ENCODE measurements around the gene ARF1. TPM values are rescaled to one million over a fixed set of nuclear protein-coding genes. Genes with fewer than 3 reads are reported as not detected.
A peak's percentile ranks its signal among the peaks of the same experiment; 100 is the strongest.

The ARF1 gene
- total RNA-seq, 1 donor = 231 TPM

DNA sequence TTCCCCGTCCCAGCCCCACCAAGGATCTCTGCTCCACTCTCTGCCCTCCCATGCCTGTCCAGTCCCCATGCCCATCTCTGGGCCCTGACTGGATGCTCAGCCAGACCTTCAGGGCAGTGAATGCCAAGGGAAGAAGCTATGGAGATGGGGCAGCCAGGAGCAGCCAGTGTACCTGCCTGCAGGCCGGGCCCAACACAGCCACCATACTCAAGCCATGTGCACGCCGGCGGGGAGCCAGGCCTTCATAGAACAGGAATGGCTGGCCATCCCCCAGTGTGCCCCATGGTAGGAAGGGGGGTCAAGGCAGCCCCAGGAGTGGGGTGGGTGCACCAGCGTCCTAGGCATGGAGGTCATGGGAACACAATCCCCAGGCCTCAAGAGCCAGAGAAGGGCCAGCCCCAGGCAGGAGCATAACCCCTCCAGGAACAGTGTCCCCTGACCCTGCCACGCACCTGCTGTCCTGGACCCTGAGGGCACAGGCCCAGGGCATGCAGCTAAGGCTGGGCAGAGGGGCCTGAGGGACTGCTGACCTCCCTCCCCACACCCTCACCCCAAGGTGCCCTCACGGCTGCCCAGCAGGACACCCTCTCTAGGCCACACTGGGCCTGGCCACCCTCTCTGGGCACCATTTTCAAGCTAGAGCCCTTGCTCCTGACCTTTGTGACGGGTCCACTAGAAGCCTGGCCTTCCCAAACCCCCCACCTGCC lies 20.3 kb upstream of the ARF1 start:
- no peaks in the 10 kb centered on the region for H3K9me3 ChIP-seq (ENCODE audit: low read depth, low read length)
- no peaks in the 10 kb centered on the region for H3K79me2 ChIP-seq (ENCODE audit: insufficient read depth, low read length)
- peaks cover 48% of the 10 kb centered on the region for H3K27me3 ChIP-seq (ENCODE audit: insufficient read depth, low read length)
- TF ChIP-seq, protein P1, sequence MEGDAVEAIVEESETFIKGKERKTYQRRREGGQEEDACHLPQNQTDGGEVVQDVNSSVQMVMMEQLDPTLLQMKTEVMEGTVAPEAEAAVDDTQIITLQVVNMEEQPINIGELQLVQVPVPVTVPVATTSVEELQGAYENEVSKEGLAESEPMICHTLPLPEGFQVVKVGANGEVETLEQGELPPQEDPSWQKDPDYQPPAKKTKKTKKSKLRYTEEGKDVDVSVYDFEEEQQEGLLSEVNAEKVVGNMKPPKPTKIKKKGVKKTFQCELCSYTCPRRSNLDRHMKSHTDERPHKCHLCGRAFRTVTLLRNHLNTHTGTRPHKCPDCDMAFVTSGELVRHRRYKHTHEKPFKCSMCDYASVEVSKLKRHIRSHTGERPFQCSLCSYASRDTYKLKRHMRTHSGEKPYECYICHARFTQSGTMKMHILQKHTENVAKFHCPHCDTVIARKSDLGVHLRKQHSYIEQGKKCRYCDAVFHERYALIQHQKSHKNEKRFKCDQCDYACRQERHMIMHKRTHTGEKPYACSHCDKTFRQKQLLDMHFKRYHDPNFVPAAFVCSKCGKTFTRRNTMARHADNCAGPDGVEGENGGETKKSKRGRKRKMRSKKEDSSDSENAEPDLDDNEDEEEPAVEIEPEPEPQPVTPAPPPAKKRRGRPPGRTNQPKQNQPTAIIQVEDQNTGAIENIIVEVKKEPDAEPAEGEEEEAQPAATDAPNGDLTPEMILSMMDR (IDR thresholded peaks at IDR 0.05; ENCODE audit: extremely low read depth, low read depth, low read length) = no peak
- no peaks in the 10 kb centered on the region for H3K4me1 ChIP-seq (ENCODE audit: insufficient read depth, low read length)
- peak; percentile 83 for DNase-seq (ENCODE audit: insufficient read length, low spot score, missing footprints)
- H3K4me3 ChIP-seq (ENCODE audit: insufficient read depth, low read length) = no peak overlapping the region
- no peaks in the 10 kb centered on the region for H4K20me1 ChIP-seq (ENCODE audit: insufficient read depth, low read length)
- no peak overlapping the region for H2AFZ ChIP-seq (ENCODE audit: low read length)
- no peak overlapping the region for H3K27ac ChIP-seq (ENCODE audit: low read depth, low read length)
- no peak overlapping the region for H3K4me2 ChIP-seq (ENCODE audit: insufficient read depth, low read length)
- no peaks in the 10 kb centered on the region for H3K36me3 ChIP-seq (ENCODE audit: insufficient read depth, low read length)

DNA sequence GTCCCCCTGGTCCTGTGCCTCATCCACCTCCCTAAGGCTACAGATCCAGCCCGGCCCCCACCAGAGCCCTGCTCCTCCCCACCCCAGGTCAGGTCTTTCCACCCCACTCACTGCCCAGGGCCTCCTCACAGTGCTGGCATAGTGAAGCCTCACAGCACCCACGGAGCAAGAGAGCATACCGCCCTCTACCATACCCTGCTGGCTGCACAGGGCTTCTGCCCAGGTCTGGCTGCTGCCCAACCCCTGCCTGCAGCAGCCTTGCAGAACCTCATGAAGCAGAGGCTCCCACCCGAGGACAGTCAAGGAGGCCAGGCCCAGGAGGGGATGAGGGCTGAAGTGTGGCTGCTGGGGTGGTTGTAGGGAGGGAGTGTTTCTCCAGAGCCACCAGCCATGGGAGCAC lies 19.7 kb upstream of the ARF1 start:
- Histone ChIP-seq H3K79me2 (ENCODE audit: insufficient read depth, low read length) (no peaks in the 10 kb centered on the region), H3K4me2 (ENCODE audit: insufficient read depth, low read length) (no peak overlapping the region), H3K4me1 (ENCODE audit: insufficient read depth, low read length) (no peaks in the 10 kb centered on the region), H3K9me3 (ENCODE audit: low read depth, low read length) (no peaks in the 10 kb centered on the region), H3K4me3 (ENCODE audit: insufficient read depth, low read length) (no peak overlapping the region), H3K36me3 (ENCODE audit: insufficient read depth, low read length) (no peaks in the 10 kb centered on the region), H2AFZ (ENCODE audit: low read length) (no peak overlapping the region), H4K20me1 (ENCODE audit: insufficient read depth, low read length) (no peaks in the 10 kb centered on the region), H3K27ac (ENCODE audit: low read depth, low read length) (no peak overlapping the region), H3K27me3 (ENCODE audit: insufficient read depth, low read length) (peaks cover 51% of the 10 kb centered on the region)
- peak; percentile 79 for DNase-seq (ENCODE audit: insufficient read length, low spot score, missing footprints)
- TF ChIP-seq, protein P1 (IDR thresholded peaks at IDR 0.05; ENCODE audit: extremely low read depth, low read depth, low read length) = no peak

DNA sequence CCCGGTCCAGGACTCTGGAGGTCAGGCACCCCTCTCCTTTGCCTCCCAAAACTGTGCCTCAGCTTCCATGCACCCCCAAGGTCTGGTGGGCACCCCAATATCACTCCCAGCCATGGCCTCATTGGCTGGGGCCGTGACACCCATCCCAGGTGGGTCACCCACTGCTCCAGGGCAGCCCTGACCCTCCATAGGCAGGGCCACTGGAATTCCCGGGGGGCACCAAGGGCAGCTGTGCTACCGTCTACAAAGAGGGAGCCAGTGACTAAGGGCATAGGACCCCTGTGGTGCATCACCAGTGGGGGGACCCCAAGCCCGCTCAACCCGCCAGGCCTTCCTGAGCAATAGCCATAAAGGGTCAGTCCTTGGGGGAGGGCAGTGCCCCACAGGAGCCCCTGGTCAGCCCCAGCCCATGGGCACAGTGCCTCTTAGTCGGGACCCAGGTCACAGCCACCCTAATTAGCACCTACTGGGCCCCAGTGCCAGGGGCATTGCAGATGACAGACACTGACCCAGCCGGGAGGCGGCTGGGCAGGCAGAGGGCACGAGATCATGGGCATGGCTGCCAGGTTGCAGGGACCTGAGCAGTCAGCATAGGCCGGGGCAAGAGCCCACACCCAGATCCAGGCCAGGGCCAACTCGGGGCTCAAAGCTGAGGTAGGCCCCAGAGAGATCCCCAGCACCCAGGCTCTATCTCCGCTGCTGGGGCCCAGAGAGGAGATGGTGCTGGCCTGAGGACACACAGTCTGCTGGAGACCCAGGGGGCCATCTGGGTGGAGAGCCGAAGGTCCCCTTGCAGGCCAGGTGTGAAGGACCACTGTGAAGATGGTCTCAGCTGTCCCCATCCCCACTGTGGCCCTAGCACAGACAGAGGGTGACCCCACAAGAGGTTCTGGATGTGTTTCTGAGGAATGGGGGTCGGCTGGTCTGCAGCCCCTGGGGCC lies 19.0 kb upstream of the ARF1 start:
- no peaks in the 10 kb centered on the region for H3K9me3 ChIP-seq (ENCODE audit: low read depth, low read length)
- no peaks in the 10 kb centered on the region for H3K4me1 ChIP-seq (ENCODE audit: insufficient read depth, low read length)
- peaks cover 44% of the 10 kb centered on the region for H3K27me3 ChIP-seq (ENCODE audit: insufficient read depth, low read length)
- H3K4me2 ChIP-seq (ENCODE audit: insufficient read depth, low read length) = no peak overlapping the region
- H3K79me2 ChIP-seq (ENCODE audit: insufficient read depth, low read length) = no peaks in the 10 kb centered on the region
- no peak overlapping the region for H3K4me3 ChIP-seq (ENCODE audit: insufficient read depth, low read length)
- H3K36me3 ChIP-seq (ENCODE audit: insufficient read depth, low read length) = no peaks in the 10 kb centered on the region
- DNase-seq (ENCODE audit: insufficient read length, low spot score, missing footprints) = peak; percentile 76
- no peak overlapping the region for H2AFZ ChIP-seq (ENCODE audit: low read length)
- no peak overlapping the region for H3K27ac ChIP-seq (ENCODE audit: low read depth, low read length)
- TF ChIP-seq, protein P1 (IDR thresholded peaks at IDR 0.05; ENCODE audit: extremely low read depth, low read depth, low read length) = no peak
- H4K20me1 ChIP-seq (ENCODE audit: insufficient read depth, low read length) = no peaks in the 10 kb centered on the region

DNA sequence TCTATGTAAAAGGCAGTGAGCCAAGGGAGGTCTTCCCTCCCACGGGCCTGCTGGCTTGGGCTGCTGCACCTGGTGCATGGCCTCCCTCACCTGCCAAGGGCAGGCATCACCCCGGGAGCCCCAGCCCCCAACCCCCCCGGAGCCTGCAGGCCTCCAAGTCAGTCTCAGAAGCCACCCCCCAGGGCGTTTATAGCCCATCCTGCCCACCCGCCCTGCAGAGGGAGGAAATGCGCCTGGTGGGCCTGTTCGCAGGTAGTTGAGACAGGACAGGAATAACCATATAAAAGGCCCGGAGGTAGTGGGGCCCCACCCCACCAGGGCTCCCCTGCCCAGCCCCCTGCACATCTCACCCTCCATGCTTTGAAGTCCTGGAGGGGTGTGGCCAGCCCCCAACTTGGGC lies 18.2 kb upstream of the ARF1 start:
- DNase-seq (ENCODE audit: insufficient read length, low spot score, missing footprints) = peak; percentile 47
- TF ChIP-seq, protein P1 (IDR thresholded peaks at IDR 0.05; ENCODE audit: extremely low read depth, low read depth, low read length) = no peak
- peaks cover 36% of the 10 kb centered on the region for H3K27me3 ChIP-seq (ENCODE audit: insufficient read depth, low read length)

More for the DNA sequence above, 18.2 kb upstream of the ARF1 start:
- H3K9me3 ChIP-seq (ENCODE audit: low read depth, low read length) = no peaks in the 10 kb centered on the region
- no peak overlapping the region for H2AFZ ChIP-seq (ENCODE audit: low read length)
- H3K4me3 ChIP-seq (ENCODE audit: insufficient read depth, low read length) = no peak overlapping the region
- no peaks in the 10 kb centered on the region for H4K20me1 ChIP-seq (ENCODE audit: insufficient read depth, low read length)
- no peak overlapping the region for H3K27ac ChIP-seq (ENCODE audit: low read depth, low read length)
- no peaks in the 10 kb centered on the region for H3K36me3 ChIP-seq (ENCODE audit: insufficient read depth, low read length)
- no peaks in the 10 kb centered on the region for H3K79me2 ChIP-seq (ENCODE audit: insufficient read depth, low read length)
- no peak overlapping the region for H3K4me2 ChIP-seq (ENCODE audit: insufficient read depth, low read length)
- H3K4me1 ChIP-seq (ENCODE audit: insufficient read depth, low read length) = no peaks in the 10 kb centered on the region
